Smooth muscle cell (in vitro differentiated cells): ENCODE data around the gene P4HA3. TPM values are rescaled to one million over a fixed set of nuclear protein-coding genes. Genes with fewer than 3 reads are reported as not detected.

ENCODE experiments used
- DNase-seq: peaks from one replicate; lab custom pipeline; 2025; ENCODE audit not compliant: unreplicated experiment; lab: John Stamatoyannopoulos, UW
- H2AFZ ChIP-seq: fragments of 200-600 bp; sonication (generic); 2 replicates; pipeline ENCODE4 v1.6.0; 2016; ENCODE audit warnings: antibody characterized with exemption, low read depth, mild to moderate bottlenecking
- H3F3A ChIP-seq: fragments of 200-600 bp; sonication (generic); 2 replicates; pipeline ENCODE4 v1.6.0; 2017; ENCODE audit warnings: antibody characterized with exemption, low read depth
- H3K27ac ChIP-seq: fragments of 200-600 bp; sonication (generic); 2 replicates; pipeline ENCODE4 v1.5.1; 2016; ENCODE audit warnings: low read depth, mild to moderate bottlenecking
- H3K27me3 ChIP-seq: fragments of 200-600 bp; sonication (generic); 2 replicates; pipeline ENCODE4 v1.6.1; 2016; ENCODE audit warnings: low read depth, mild to moderate bottlenecking
- H3K36me3 ChIP-seq: fragments of 200-600 bp; sonication (generic); 2 replicates; pipeline ENCODE4 v1.5.1; 2016; ENCODE audit warnings: low read depth
- H3K4me1 ChIP-seq: fragments of 200-600 bp; sonication (generic); 2 replicates; pipeline ENCODE4 v1.5.1; 2016; ENCODE audit warnings: low read depth
- H3K4me2 ChIP-seq: fragments of 200-600 bp; sonication (generic); 2 replicates; pipeline ENCODE4 v1.6.0; 2016; ENCODE audit warnings: mild to moderate bottlenecking
- H3K4me3 ChIP-seq: fragments of 200-600 bp; sonication (generic); 2 replicates; pipeline ENCODE4 v1.5.1; 2016; ENCODE audit warnings: mild to moderate bottlenecking
- H3K79me2 ChIP-seq: fragments of 200-600 bp; sonication (generic); 2 replicates; pipeline ENCODE4 v1.6.0; 2016; ENCODE audit warnings: low read depth, mild to moderate bottlenecking
- H3K9ac ChIP-seq: fragments of 200-600 bp; sonication (generic); 2 replicates; pipeline ENCODE4 v1.6.0; 2016; ENCODE audit warnings: low read depth
- H3K9me3 ChIP-seq: fragments of 200-600 bp; sonication (generic); replicated peaks from 2 replicates; pipeline ENCODE4 v1.5.1; 2016; ENCODE audit warnings: low read depth
- H4K20me1 ChIP-seq: fragments of 200-600 bp; sonication (generic); 2 replicates; pipeline ENCODE4 v1.6.0; 2016; ENCODE audit warnings: low read depth
- WGBS: methylation state at CpG from one replicate; pipeline ENCODE4 v1.1.7; 2016; ENCODE audit warnings: low lambda C conversion rate; 5-methylcytosine and 5-hydroxymethylcytosine counted together
- polyA plus RNA-seq: library from polyadenylated mRNA; unstranded; fragments of >200 nt; fragmentation: Nextera tagmentation; extraction: Ambion mirVana; gene quantifications from 2 replicates; pipeline ENCODE4 v1.2.1, GENCODE V29; 2016
- total RNA-seq: library from RNA; depleted of rRNA; stranded (reverse); fragments of >200 nt; gene quantifications from 2 replicates; pipeline ENCODE4 v1.2.3, GENCODE V29; 2014
- TF ChIP-seq, protein P1 (sequence below): fragments of 200-600 bp; sonication (generic); IDR thresholded peaks from 2 replicates; pipeline ENCODE4 v1.5.1; 2017; ENCODE audit warnings: borderline replicate concordance, mild to moderate bottlenecking, antibody characterized with exemption; ENCODE audit not compliant: insufficient read depth, poor library complexity, severe bottlenecking

P4HA3 gene
- total and polyA plus RNA-seq, 2 experiments from 2014 or later: 6.9 to 18.9 TPM

DNA sequence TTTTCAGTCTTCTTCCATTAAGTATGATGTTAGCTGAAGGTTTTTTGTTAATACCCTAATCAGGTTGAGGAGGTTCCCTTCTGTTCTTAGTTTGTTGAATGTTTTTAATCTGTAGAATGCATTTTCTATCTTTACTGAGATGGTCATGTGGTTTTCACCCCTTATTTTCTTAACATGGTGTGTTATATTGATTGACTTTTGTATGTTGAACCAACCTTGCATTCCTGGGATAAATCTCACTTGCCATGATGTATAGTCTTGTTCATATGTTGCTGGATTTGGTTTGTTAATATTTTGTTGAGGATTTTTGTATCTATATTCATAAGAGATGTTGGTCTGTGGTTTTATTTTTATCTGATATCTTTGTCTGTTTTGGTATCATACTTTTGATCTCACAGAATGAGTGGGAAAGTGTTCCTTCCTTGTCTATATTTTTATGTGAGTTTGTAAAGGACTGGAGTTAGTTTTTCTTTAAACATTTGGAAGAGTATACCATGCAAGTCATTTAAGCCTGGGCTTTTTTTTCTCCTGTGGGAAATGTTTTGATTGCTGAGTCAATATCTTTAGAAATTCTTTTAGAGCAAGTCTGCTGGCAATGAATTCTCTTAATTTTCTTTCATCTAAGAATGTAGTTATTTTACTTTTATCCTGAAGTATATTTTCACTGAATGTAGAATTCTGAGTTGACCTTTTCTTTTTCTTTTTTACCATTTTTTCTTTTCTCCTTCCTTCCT, 5.5 kb upstream of the P4HA3 start:
- peaks cover 5% of the 10 kb centered on the region for H3K36me3 ChIP-seq
- no peak for DNase-seq
- no peak overlapping the region for H3K9ac ChIP-seq
- peaks cover 15% of the 10 kb centered on the region for H3K9me3 ChIP-seq
- no peaks in the 10 kb centered on the region for H3K79me2 ChIP-seq
- H3K4me3 ChIP-seq: no peak overlapping the region
- peaks cover 9% of the 10 kb centered on the region for H3K4me1 ChIP-seq
- no peak overlapping the region for H2AFZ ChIP-seq
- no peak overlapping the region for H3K4me2 ChIP-seq
- H3K27me3 ChIP-seq: no peaks in the 10 kb centered on the region
- H3K27ac ChIP-seq: peak overlapping the region; percentile 98
- H4K20me1 ChIP-seq: no peaks in the 10 kb centered on the region
- H3F3A ChIP-seq: peaks cover 17% of the 10 kb centered on the region
- TF ChIP-seq, protein P1, sequence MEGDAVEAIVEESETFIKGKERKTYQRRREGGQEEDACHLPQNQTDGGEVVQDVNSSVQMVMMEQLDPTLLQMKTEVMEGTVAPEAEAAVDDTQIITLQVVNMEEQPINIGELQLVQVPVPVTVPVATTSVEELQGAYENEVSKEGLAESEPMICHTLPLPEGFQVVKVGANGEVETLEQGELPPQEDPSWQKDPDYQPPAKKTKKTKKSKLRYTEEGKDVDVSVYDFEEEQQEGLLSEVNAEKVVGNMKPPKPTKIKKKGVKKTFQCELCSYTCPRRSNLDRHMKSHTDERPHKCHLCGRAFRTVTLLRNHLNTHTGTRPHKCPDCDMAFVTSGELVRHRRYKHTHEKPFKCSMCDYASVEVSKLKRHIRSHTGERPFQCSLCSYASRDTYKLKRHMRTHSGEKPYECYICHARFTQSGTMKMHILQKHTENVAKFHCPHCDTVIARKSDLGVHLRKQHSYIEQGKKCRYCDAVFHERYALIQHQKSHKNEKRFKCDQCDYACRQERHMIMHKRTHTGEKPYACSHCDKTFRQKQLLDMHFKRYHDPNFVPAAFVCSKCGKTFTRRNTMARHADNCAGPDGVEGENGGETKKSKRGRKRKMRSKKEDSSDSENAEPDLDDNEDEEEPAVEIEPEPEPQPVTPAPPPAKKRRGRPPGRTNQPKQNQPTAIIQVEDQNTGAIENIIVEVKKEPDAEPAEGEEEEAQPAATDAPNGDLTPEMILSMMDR: no peak

DNA sequence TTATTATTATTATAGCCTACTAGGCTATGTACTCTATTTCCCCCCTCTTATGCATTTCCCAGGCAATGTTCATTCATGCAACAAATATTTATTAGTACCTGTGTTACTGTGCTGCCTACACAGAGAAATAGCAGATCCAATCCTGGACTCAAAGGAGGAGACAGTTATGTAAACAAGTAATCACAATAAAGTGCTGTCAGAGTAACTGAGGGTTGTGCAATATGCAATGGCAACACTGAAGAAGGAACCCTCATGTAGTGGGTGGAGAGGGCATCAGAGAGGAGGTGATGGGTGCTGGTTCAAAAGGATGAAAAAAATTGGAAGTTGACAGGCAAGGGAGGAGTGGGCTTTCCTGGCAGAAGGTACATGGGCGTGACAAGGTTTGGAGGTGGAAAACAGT, 886 bp upstream of the P4HA3 start:
- Histone ChIP-seq H3K4me2 (no peak overlapping the region), H3K27me3 (no peaks in the 10 kb centered on the region), H3K79me2 (no peaks in the 10 kb centered on the region), H3K4me1 (no peaks in the 10 kb centered on the region), H3K36me3 (peaks cover 5% of the 10 kb centered on the region), H3K9me3 (peaks cover 13% of the 10 kb centered on the region), H4K20me1 (no peaks in the 10 kb centered on the region), H2AFZ (no peak overlapping the region), H3K27ac (no peak overlapping the region), H3K4me3 (no peak overlapping the region), H3K9ac (no peak overlapping the region), H3F3A (peaks cover 7% of the 10 kb centered on the region)
- TF ChIP-seq, protein P1: no peak
- 89% methylated on average over 1 of the region's 1 CpG for WGBS
- DNase-seq: no peak

DNA sequence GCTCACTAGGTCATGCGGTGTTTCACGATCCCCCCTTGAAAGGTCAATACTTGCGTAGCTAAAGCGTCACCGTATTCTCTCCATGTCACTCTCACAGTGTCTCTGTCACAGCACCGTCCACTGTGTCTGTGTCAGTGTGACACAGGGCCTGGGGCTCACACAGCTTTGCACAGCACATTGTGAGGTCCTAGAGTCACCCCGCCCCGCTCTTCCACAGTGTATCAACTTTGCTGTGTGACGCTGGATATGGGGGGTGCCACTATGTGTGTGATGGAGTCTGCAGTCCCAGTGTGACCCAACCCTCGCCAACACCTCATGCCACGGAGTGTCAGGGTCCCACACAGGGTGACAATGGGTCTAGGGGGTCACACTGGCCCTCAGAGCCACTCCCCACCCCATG, 583 bp downstream of the P4HA3 start:
- H3K9ac ChIP-seq: peak overlapping the region; percentile 27
- H3K27me3 ChIP-seq: no peaks in the 10 kb centered on the region
- H2AFZ ChIP-seq: peak overlapping the region; percentile 18
- TF ChIP-seq, protein P1: no peak
- WGBS: 85% methylated on average over 11 of the region's 11 CpGs
- no peak for DNase-seq
- H3K27ac ChIP-seq: no peak overlapping the region
- H3K4me2 ChIP-seq: peak overlapping the region; percentile 87
- no peaks in the 10 kb centered on the region for H3K9me3 ChIP-seq
- peaks cover 4% of the 10 kb centered on the region for H3F3A ChIP-seq
- H3K79me2 ChIP-seq: no peaks in the 10 kb centered on the region
- peak overlapping the region; percentile 55 for H3K4me3 ChIP-seq
- H3K36me3 ChIP-seq: no peaks in the 10 kb centered on the region
- no peaks in the 10 kb centered on the region for H4K20me1 ChIP-seq
- no peaks in the 10 kb centered on the region for H3K4me1 ChIP-seq

DNA sequence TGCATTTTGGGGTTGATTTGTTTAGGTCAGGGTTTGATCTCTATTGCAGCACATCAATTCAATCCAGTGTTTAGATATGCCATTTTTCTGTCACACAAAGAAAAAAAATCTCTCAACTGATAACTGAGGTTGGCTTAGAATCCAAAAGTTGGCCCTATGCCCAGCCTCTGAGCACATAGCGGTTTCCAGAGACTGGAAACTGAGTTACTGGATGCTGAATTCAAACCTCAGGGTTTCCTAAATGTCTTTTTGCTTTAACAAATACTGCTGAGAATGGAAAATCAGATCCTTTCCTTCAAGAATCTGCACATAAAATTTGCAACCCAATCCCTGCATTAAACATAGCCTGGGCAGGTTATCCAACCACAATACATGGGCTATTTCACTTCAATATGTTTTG, 4.0 kb downstream of the P4HA3 start:
- Histone ChIP-seq H3K9me3 (no peaks in the 10 kb centered on the region), H3K27ac (no peak overlapping the region), H3K4me1 (no peaks in the 10 kb centered on the region), H3K27me3 (no peaks in the 10 kb centered on the region), H4K20me1 (no peaks in the 10 kb centered on the region), H3K9ac (no peak overlapping the region), H3K79me2 (no peaks in the 10 kb centered on the region), H2AFZ (no peak overlapping the region), H3K4me3 (no peak overlapping the region), H3K4me2 (peak overlapping the region; percentile 45), H3F3A (peaks cover 4% of the 10 kb centered on the region), H3K36me3 (no peaks in the 10 kb centered on the region)
- no peak for DNase-seq
- WGBS: 24% methylated on average over 1 of the region's 1 CpG
- TF ChIP-seq, protein P1: no peak
